ENCODE data around the gene TXNDC9. TPM values are rescaled to one million over a fixed set of nuclear protein-coding genes. Genes with fewer than 3 reads are reported as not detected.

The TXNDC9 gene
- total and polyA plus RNA-seq, 2 of the 8 experiments (the other 6 are each of a cell fraction or from before 2014, with no cell fraction given), result 12.9 to 35.6 TPM

- no peak overlapping the region for H3K14ac ChIP-seq (ENCODE audit: insufficient read length)
- H3K27ac ChIP-seq (ENCODE audit: low read depth, low read length), result no peak overlapping the region
- no peak overlapping the region for H4K91ac ChIP-seq (replicated peaks; ENCODE audit: insufficient read length, low read length)
- no peak overlapping the region for H4K5ac ChIP-seq (ENCODE audit: insufficient read length, low read depth, low read length)
- FAIRE-seq, result no peak
- H2BK15ac ChIP-seq (ENCODE audit: low read length), result no peak overlapping the region
- peaks cover 27 to 96% of the 10 kb centered on the region in 2 experiments for H3K79me2 ChIP-seq (ENCODE audit: control insufficient read depth in 1 of 2, insufficient read depth in 2 of 2, low read length in 2 of 2)
- no peak overlapping the region for H3K4ac ChIP-seq (replicated peaks; ENCODE audit: insufficient read length, low read depth, low read length)
- H2BK20ac ChIP-seq (ENCODE audit: low read length), result no peak overlapping the region
- H3K56ac ChIP-seq (replicated peaks; ENCODE audit: insufficient read length, low read depth, low read length), result no peak overlapping the region
- no peak overlapping the region for H3K9ac ChIP-seq (replicated peaks in 1 of 4; ENCODE audit: extremely low read depth in 1 of 4, low read depth in 3 of 4, low read length in 3 of 4)
- TF ChIP-seq RAD21 (IDR thresholded peaks at IDR 0.05 in 1 of 2, conservative IDR thresholded peaks at IDR 0.05 in 1 of 2; ENCODE audit: low read depth in 2 of 2, low read length in 2 of 2) (no peak), RBBP5 (IDR thresholded peaks at IDR 0.05; ENCODE audit: borderline replicate concordance, low read depth, low read length) (no peak), MAFK (IDR thresholded peaks at IDR 0.05; ENCODE audit: low read depth, low read length) (no peak), KDM4A (IDR thresholded peaks at IDR 0.05; ENCODE audit: low read depth, low read length, severe bottlenecking) (no peak), ATF3 (IDR thresholded peaks at IDR 0.05; ENCODE audit: insufficient read depth, low read depth, low read length) (no peak), SIN3A (conservative IDR thresholded peaks at IDR 0.05 in 1 of 2, IDR thresholded peaks at IDR 0.05 in 1 of 2; ENCODE audit: low read depth in 1 of 2, low read length in 2 of 2) (no peak), POLR2A (IDR thresholded peaks at IDR 0.05; ENCODE audit: control extremely low read depth in 1 of 2, low read depth in 2 of 2, low read length in 2 of 2) (no peak), GTF2F1 (IDR thresholded peaks at IDR 0.05; ENCODE audit: borderline replicate concordance, low read depth, low read length) (no peak), TAF7 (optimal IDR thresholded peaks at IDR 0.05; ENCODE audit: borderline replicate concordance, low read depth, low read length) (no peak), BRCA1 (IDR thresholded peaks at IDR 0.05; ENCODE audit: low read depth, low read length) (no peak), YY1 (IDR thresholded peaks at IDR 0.05; ENCODE audit: low read depth, low read length) (no peak), SRF (IDR thresholded peaks at IDR 0.05; ENCODE audit: low read depth, low read length) (no peak)
- H3K9me3 ChIP-seq (ENCODE audit: insufficient read depth in 2 of 2, low read depth in 1 of 2, low read length in 1 of 2), result no peaks in the 10 kb centered on the region
- no peak overlapping the region for H3K18ac ChIP-seq (ENCODE audit: extremely low read depth, low read length)
- H2BK5ac ChIP-seq (ENCODE audit: low read depth, low read length), result no peak overlapping the region
- no peaks in the 10 kb centered on the region for H3K36me3 ChIP-seq (ENCODE audit: control insufficient read depth in 2 of 4, insufficient read depth in 4 of 4, low read length in 3 of 4)
- no peaks in the 10 kb centered on the region for H3K27me3 ChIP-seq (replicated peaks in 1 of 4; ENCODE audit: control insufficient read depth in 3 of 4, extremely low read depth in 1 of 4, insufficient read depth in 3 of 4, low read length in 3 of 4)
- CTCF ChIA-PET (ENCODE audit: partially characterized antibody), result interaction anchor here (1.5 to 1.8 kb wide), 3 partner anchors 9 to 20 kb away, joined by 4 to 7 read pairs (median 5); partner anchors contain the start of gene EIF5B
- H3K23ac ChIP-seq (ENCODE audit: insufficient read length), result no peak overlapping the region
- H4K20me1 ChIP-seq (replicated peaks in 1 of 2; ENCODE audit: control insufficient read depth in 1 of 2, insufficient read depth in 2 of 2, low read length in 2 of 2), result peaks cover 7 to 9% of the 10 kb centered on the region in 2 experiments
- H4K8ac ChIP-seq (ENCODE audit: extremely low read depth, insufficient read depth, low read length), result no peak overlapping the region
- H2BK12ac ChIP-seq (ENCODE audit: low read depth, low read length), result no peak overlapping the region
- POLR2A ChIA-PET (ENCODE audit: partially characterized antibody), result interaction anchor here (0.9 kb wide), 1 partner anchor 9 kb away, joined by 3 read pairs; no protein-coding TSS in a partner anchor
- H3K23me2 ChIP-seq (ENCODE audit: low read depth, low read length), result no peaks in the 10 kb centered on the region; the same call in 1 of the 2 replicates
- 86% methylated on average over 3 of the region's 3 CpGs; no CpG with 5 or more reads in 1 of the 2 experiments for WGBS, 2 experiments (ENCODE audit: extremely low coverage in 1 of 2, insufficient coverage in 1 of 2, insufficient read length in 1 of 2, insufficient replicate concordance in 2 of 2, low coverage in 1 of 2, low lambda C conversion rate in 2 of 2, missing lambda C conversion rate in 1 of 2)
- no peak for DNase-seq (ENCODE audit: low read depth in 1 of 2, low spot score in 2 of 2)
- H3K79me1 ChIP-seq (ENCODE audit: low read depth, low read length), result peaks cover 2% of the 10 kb centered on the region; the same call in 1 of the 2 replicates
- no peak overlapping the region for H2BK120ac ChIP-seq (replicated peaks; ENCODE audit: low read depth, low read length)
- H2AFZ ChIP-seq (ENCODE audit: low read length), result no peak overlapping the region
- no peak overlapping the region for H3K4me3 ChIP-seq (ENCODE audit: extremely low read depth in 1 of 4, insufficient read depth in 2 of 4, low read depth in 3 of 4, low read length in 4 of 4)
- no peaks in the 10 kb centered on the region for H3K4me1 ChIP-seq (replicated peaks in 1 of 4; ENCODE audit: control insufficient read depth in 3 of 4, insufficient read depth in 4 of 4, low read length in 3 of 4)
- H2AK5ac ChIP-seq (ENCODE audit: low read depth, low read length), result no peak overlapping the region
- H3K4me2 ChIP-seq (ENCODE audit: insufficient read depth in 1 of 2, low read depth in 2 of 2, low read length in 2 of 2), result no peak overlapping the region
These were observed 12.0 kb upstream of the TXNDC9 start for GRCh38 chr2:99348173-99348572.
